Adrenal gland (tissue), 12 donors: ENCODE results near the gene ASIC3. TPM values are rescaled to one million over a fixed set of nuclear protein-coding genes. Genes with fewer than 3 reads are reported as not detected.

ENCODE experiments used
- DNase-seq, 7 donors: peaks; one replicate each; pipeline ENCODE4 v3.0.0-alpha.2; 2019 to 2020
- H3K27ac ChIP-seq, 5 donors: fragments of 200-600 bp; sonication (generic) in 4 of 5; 1 replicate in 3 of 5; 2 replicates in 2 of 5; pipeline versions ENCODE4 v1.5.1 to v1.8.0; 2016 to 2020; ENCODE audit warnings: mild to moderate bottlenecking in 1 of 5
- H3K27me3 ChIP-seq: fragments of 200-600 bp; 2 replicates; pipeline ENCODE4 v1.8.0; 2021
- H3K36me3 ChIP-seq, 2 donors: fragments of 200-600 bp; replicated peaks in 1 of 2; 1 replicate in 1 of 2; 2 replicates in 1 of 2; pipeline versions ENCODE4 v1.5.1 to v1.8.0; 2018 to 2022
- H3K4me1 ChIP-seq, 2 donors: fragments of 200-600 bp; replicated peaks in 1 of 2; 1 replicate in 1 of 2; 2 replicates in 1 of 2; pipeline versions ENCODE4 v1.5.1 to v1.8.0; 2018 to 2021
- H3K4me3 ChIP-seq, 4 donors: fragments of 200-600 bp; sonication (generic) in 3 of 4; one replicate each; pipeline ENCODE4 v1.5.1; 2016 to 2018
- H3K9me3 ChIP-seq, 3 donors: fragments of 200-600 bp; sonication (generic) in 1 of 3; replicated peaks in 1 of 3; 1 replicate in 2 of 3; 2 replicates in 1 of 3; pipeline versions ENCODE4 v1.5.1 to v1.8.0; 2016 to 2021
- POLR2A ChIP-seq, 2 donors: fragments of 450-650 bp; IDR thresholded peaks; one replicate each; pipeline ENCODE4 v1.6.1; 2017; ENCODE audit warnings: antibody characterized with exemption in 2 of 2, mild to moderate bottlenecking in 2 of 2, moderate library complexity in 1 of 2
- WGBS, 4 donors: extraction: QIAGEN DNeasy Blood & Tissue Kit in 2 of 4; methylation state at CpG; one replicate each; pipeline versions ENCODE4 v1.1.5 to v1.1.7; 2013 to 2017; 5-methylcytosine and 5-hydroxymethylcytosine counted together
- intact Hi-C, 2 donors: fragments of 100-400 bp; cut with DNase I; formaldehyde crosslinking; loops; one replicate each; pipeline versions ENCODE4 v1.14.1 to v1.15.0; 2022 to 2023
- polyA plus RNA-seq, 3 donors: library from polyadenylated mRNA; stranded (reverse); fragments of 200-250 nt in 2 of 3; fragments of 350-450 nt in 1 of 3; fragmentation: Illumina TruSeq in 1 of 3; extraction: RNeasy Lipid Tissue Mini Kit (QIAGEN cat#74804) in 1 of 3; gene quantifications; one replicate each; pipeline ENCODE4 v1.2.3, GENCODE V29; 2013 to 2014
- total RNA-seq, 9 donors: library from RNA; depleted of rRNA in 4 of 9; stranded (reverse); fragments of >200 nt in 4 of 9; fragments of 120-200 nt in 1 of 9; fragmentation: NEBNext Ultra II Directional in 1 of 9; extraction: Animal tissue kit (Norgen Biotek cat#: 25700) in 1 of 9; gene quantifications; one replicate each; pipeline versions ENCODE4 v1.1.0 to v1.2.4, GENCODE V29; 2013 to 2023
- TF ChIP-seq, protein P1 (sequence below), 6 experiments: fragments of 450-650 bp in 4 of 6; fragments of 200-600 bp in 2 of 6; sonication (generic) in 1 of 6; IDR thresholded peaks; 1 replicate in 5 of 6; 2 replicates in 1 of 6; pipeline versions ENCODE4 v1.5.1 to v1.8.0; 2016 to 2021; ENCODE audit warnings: antibody characterized with exemption in 6 of 6, mild to moderate bottlenecking in 2 of 6, moderate library complexity in 1 of 6
- donor health status: healthy with polysubstance abuse.
- donor health status: Bipolar disorder and iron deficiency.
- donor health status: DM: yes; HTN: yes; CAD: no.
- donor health status: DM: no; HTN: no; CAD: no.
- donor health status: DM: no; HTN: no; CAD: no.
- donor health status: DM: yes; HTN: yes; CAD: no.

The ASIC3 gene
- total and polyA plus RNA-seq, 12 donors = 0.24 to 32.7 (median 1.3) TPM; not detected in 1

DNA sequence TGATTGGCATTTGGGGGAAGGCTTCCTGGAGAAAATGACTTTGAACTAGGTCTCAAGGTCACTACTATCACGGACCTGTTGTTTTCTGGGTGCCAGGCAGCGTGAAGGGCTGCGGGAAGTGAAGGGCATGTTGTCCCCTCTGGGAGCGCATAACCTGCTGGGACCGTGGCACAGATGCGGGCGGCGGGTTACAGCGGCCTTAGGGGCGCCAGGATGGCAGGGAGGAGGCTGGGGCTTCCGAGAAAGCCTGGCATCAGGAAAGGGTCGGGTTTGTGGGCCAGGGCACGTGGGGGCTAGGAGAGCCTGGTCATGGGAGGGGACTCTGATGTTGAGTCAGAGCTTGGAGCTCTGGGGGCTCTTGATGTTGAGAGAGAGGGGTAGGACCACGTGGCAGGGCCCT is 17.2 kb downstream of the ASIC3 start:
- no peak for DNase-seq
- Histone ChIP-seq H3K27me3 (no peaks in the 10 kb centered on the region), H3K36me3 (peaks cover 0 to 66% of the 10 kb centered on the region in 2 donors), H3K4me1 (peaks cover 24 to 30% of the 10 kb centered on the region in 2 donors), H3K9me3 (no peaks in the 10 kb centered on the region), H3K27ac (no peak overlapping the region), H3K4me3 (no peak overlapping the region)
- TF ChIP-seq, protein P1, sequence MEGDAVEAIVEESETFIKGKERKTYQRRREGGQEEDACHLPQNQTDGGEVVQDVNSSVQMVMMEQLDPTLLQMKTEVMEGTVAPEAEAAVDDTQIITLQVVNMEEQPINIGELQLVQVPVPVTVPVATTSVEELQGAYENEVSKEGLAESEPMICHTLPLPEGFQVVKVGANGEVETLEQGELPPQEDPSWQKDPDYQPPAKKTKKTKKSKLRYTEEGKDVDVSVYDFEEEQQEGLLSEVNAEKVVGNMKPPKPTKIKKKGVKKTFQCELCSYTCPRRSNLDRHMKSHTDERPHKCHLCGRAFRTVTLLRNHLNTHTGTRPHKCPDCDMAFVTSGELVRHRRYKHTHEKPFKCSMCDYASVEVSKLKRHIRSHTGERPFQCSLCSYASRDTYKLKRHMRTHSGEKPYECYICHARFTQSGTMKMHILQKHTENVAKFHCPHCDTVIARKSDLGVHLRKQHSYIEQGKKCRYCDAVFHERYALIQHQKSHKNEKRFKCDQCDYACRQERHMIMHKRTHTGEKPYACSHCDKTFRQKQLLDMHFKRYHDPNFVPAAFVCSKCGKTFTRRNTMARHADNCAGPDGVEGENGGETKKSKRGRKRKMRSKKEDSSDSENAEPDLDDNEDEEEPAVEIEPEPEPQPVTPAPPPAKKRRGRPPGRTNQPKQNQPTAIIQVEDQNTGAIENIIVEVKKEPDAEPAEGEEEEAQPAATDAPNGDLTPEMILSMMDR (IDR thresholded peaks at IDR 0.05) = no peak
- TF ChIP-seq POLR2A (IDR thresholded peaks at IDR 0.05) = no peak
- intact Hi-C loops = no loop called here
- WGBS, 4 donors = 83 to 93% (median 88%) methylated on average over 13 to 14 of the region's 14 CpGs

DNA sequence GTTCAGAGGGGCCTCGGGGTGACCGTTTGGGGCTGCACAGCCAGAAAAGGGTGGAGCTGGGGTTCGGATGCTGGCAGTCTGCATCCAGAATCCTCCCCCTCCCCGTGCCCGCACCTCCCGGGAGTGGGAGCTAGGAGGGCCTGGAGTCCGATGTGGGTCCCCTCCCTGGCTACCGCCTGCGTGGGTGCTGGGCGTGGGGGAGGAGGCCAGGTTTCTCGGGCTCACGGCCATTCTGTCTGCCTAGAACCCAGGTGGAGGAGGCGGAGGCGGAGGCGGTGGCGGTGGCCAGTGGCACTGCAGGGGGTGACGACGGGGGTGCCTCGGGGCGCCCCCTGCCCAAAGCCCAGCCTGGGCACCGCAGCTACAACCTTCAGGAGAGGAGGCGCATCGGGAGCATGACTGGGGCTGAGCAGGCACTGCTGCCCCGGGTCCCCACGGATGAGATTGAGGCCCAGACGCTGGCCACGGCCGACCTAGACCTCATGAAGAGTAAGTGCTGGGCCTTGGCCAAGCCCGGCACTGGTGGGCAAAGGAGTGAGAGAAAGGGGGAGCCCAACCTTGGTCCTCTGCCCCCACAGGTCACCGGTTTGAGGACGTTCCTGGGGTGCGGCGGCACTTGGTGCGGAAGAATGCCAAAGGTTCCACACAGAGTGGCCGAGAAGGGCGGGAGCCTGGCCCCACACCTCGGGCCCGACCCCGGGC is 18.1 kb downstream of the ASIC3 start:
- Histone ChIP-seq H3K27ac (no peak overlapping the region), H3K9me3 (no peaks in the 10 kb centered on the region), H3K4me3 (no peak overlapping the region), H3K4me1 (peaks cover 15 to 21% of the 10 kb centered on the region in 2 donors), H3K27me3 (no peaks in the 10 kb centered on the region), H3K36me3 (peaks cover 0 to 75% of the 10 kb centered on the region in 2 donors)
- 79 to 93% (median 91%) methylated on average over 14 to 39 of the region's 39 CpGs for WGBS, 4 donors
- TF ChIP-seq POLR2A (IDR thresholded peaks at IDR 0.05) = no peak
- TF ChIP-seq, protein P1 (IDR thresholded peaks at IDR 0.05) = no peak
- intact Hi-C loops = no loop called here
- no peak for DNase-seq

DNA sequence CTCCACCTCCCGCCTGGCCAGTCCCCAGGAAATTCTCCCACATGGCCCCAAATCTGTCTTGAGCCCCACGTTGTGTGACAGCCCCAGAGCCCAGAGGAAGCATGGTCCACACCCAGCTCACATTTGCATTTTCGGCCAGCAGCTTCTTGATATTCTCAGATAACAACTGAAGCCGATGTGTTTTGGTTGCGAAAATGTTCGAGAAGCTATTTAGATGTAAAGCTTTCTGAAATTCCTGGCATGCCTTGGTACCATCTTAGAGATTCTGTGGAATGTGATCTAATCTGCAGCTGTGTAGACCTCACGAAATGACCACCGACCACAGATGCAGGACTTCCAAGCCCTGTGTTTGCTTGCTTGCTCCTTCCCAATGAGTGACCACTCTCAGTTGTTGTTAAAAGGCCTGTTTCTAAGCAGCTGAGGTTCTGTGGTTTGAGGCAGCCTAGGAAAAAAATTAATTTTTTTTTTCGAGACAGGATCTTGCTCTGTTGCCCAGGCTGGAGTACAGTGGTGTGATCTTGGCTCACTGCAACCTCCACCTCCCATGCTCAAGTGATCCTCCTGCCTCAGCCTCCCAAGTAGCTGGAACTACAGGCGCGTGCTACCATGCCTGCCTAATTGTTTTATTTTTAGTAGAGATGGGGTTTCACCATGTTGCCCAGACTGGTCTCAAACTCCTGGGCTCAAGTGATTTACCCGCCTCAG is 19.9 kb downstream of the ASIC3 start:
- Histone ChIP-seq H3K27ac (no peak overlapping the region), H3K36me3 (peaks cover 0 to 93% of the 10 kb centered on the region in 2 donors), H3K4me3 (no peak overlapping the region), H3K4me1 (peaks cover 0 to 4% of the 10 kb centered on the region in 2 donors), H3K27me3 (no peaks in the 10 kb centered on the region), H3K9me3 (no peaks in the 10 kb centered on the region)
- DNase-seq = no peak
- WGBS, 4 donors = 86 to 91% (median 89%) methylated on average over 10 to 12 of the region's 12 CpGs
- intact Hi-C loops = no loop called here
- TF ChIP-seq, protein P1 (IDR thresholded peaks at IDR 0.05) = no peak
- no peak for TF ChIP-seq POLR2A (IDR thresholded peaks at IDR 0.05)

DNA sequence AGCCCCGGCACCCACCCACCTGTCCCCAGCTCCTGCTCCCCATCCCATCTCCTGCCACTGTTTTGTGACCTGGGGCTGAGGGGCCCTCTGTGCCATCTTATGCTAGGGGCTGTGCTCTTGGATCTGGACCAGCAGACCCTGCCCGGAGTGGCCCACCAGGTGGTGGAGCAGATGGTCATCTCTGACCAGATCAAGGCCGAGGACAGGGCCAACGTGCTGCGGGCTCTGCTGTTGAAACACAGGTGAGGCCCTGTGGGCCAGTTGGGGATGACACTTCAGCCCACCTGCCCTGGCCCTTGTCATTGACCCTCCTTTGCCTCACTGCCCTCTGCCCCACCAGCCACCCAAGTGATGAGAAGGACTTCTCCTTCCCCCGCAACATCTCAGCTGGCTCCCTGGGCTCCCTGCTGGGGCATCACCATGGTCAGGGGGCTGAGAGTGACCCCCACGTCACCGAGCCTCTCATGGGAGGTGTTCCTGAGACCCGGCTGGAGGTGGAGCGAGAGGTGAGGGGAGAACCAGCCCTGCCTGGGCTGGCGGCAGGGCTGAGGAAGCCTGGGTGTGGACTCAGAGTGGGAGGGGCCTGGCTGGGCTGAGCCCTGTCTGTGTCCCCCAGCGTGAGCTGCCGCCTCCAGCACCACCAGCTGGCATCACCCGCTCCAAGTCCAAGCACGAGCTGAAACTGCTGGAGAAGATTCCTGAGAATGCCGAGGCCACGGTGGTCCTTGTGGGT is 21.7 kb downstream of the ASIC3 start:
- H3K36me3 ChIP-seq = peaks cover 0 to 100% of the 10 kb centered on the region in 2 donors
- H3K4me1 ChIP-seq = no peaks in the 10 kb centered on the region
- H3K27ac ChIP-seq = no peak overlapping the region
- no peak for DNase-seq
- no peaks in the 10 kb centered on the region for H3K9me3 ChIP-seq
- H3K27me3 ChIP-seq = no peaks in the 10 kb centered on the region
- no peak overlapping the region for H3K4me3 ChIP-seq
- TF ChIP-seq POLR2A (IDR thresholded peaks at IDR 0.05) = no peak
- TF ChIP-seq, protein P1 (IDR thresholded peaks at IDR 0.05) = no peak
- 89 to 94% (median 92%) methylated on average over 3 to 17 of the region's 17 CpGs for WGBS, 4 donors
- intact Hi-C loops = no loop called here
